Lower lobe of right lung (tissue), 2 donors: Measurements from ENCODE around the gene SLMAP. TPM values are rescaled to one million over a fixed set of nuclear protein-coding genes. Genes with fewer than 3 reads are reported as not detected.

Source experiments
- ATAC-seq, 2 donors: fragments of 200-7000 bp; cut with Tn5 transposase; one replicate each; pipeline ENCODE4 v1.9.1; 2020 to 2022; ENCODE audit warnings: mild to moderate bottlenecking in 2 of 2, moderate library complexity in 2 of 2
- DNase-seq: peaks from one replicate; pipeline ENCODE4 v3.0.0-alpha.2; 2020
- H3K27ac ChIP-seq: fragments of 200-600 bp; one replicate; pipeline ENCODE4 v1.8.0; 2022
- H3K27me3 ChIP-seq: fragments of 200-600 bp; one replicate; pipeline ENCODE4 v1.8.0; 2022; ENCODE audit warnings: low read depth
- H3K36me3 ChIP-seq: fragments of 200-600 bp; one replicate; pipeline ENCODE4 v1.8.0; 2022; ENCODE audit warnings: mild to moderate bottlenecking
- H3K4me1 ChIP-seq: fragments of 200-600 bp; one replicate; pipeline ENCODE4 v1.8.0; 2022
- H3K4me3 ChIP-seq: fragments of 200-600 bp; one replicate; pipeline ENCODE4 v1.8.0; 2022; ENCODE audit warnings: mild to moderate bottlenecking
- H3K9me3 ChIP-seq: fragments of 200-600 bp; one replicate; pipeline ENCODE4 v1.8.0; 2022
- intact Hi-C: fragments of 100-400 bp; cut with DNase I; formaldehyde crosslinking; loops from one replicate; pipeline ENCODE4 v1.11.0; 2022
- total RNA-seq: library from RNA; stranded (reverse); fragmentation: NEBNext Ultra II Directional; extraction: Animal tissue kit (Norgen Biotek cat#: 25700); gene quantifications from one replicate; pipeline ENCODE4 v1.2.1, GENCODE V29; 2021
- TF ChIP-seq, protein P1 (sequence below): fragments of 200-600 bp; IDR thresholded peaks from one replicate; pipeline ENCODE4 v1.8.0; 2022; ENCODE audit warnings: antibody characterized with exemption, mild to moderate bottlenecking
- donor health status: DM: no; HTN: yes; CAD: no; lungs with severe emphysema.

SLMAP gene
- total RNA-seq, 1 donor from 2014 or later = 66.3 TPM

DNA sequence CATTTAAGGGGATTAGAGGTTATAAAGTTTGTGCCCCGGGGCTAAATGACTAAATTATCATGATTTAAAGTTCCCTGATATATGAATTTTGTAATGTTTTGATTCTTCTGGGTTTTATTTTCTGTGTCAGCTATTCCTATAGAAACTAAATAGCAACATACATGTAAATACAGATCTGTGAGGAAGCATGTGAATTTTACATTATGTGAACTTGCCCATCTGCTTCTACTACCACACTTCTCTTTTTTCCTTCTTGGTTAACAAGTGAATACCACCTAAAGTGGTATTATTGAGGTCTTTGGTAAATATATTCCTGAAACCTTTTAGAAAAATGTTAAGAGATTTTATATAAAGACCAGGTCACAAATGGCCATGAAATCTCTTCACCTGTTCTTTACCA, 29.3 kb downstream of the SLMAP start:
- TF ChIP-seq, protein P1, sequence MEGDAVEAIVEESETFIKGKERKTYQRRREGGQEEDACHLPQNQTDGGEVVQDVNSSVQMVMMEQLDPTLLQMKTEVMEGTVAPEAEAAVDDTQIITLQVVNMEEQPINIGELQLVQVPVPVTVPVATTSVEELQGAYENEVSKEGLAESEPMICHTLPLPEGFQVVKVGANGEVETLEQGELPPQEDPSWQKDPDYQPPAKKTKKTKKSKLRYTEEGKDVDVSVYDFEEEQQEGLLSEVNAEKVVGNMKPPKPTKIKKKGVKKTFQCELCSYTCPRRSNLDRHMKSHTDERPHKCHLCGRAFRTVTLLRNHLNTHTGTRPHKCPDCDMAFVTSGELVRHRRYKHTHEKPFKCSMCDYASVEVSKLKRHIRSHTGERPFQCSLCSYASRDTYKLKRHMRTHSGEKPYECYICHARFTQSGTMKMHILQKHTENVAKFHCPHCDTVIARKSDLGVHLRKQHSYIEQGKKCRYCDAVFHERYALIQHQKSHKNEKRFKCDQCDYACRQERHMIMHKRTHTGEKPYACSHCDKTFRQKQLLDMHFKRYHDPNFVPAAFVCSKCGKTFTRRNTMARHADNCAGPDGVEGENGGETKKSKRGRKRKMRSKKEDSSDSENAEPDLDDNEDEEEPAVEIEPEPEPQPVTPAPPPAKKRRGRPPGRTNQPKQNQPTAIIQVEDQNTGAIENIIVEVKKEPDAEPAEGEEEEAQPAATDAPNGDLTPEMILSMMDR = no peak
- intact Hi-C loops = no loop called here
- Histone ChIP-seq H3K27ac (no peak overlapping the region), H3K4me3 (no peak overlapping the region), H3K27me3 (no peaks in the 10 kb centered on the region), H3K9me3 (no peaks in the 10 kb centered on the region), H3K36me3 (no peaks in the 10 kb centered on the region), H3K4me1 (peaks cover 27% of the 10 kb centered on the region)
- ATAC-seq = no peak
- DNase-seq = no peak

DNA sequence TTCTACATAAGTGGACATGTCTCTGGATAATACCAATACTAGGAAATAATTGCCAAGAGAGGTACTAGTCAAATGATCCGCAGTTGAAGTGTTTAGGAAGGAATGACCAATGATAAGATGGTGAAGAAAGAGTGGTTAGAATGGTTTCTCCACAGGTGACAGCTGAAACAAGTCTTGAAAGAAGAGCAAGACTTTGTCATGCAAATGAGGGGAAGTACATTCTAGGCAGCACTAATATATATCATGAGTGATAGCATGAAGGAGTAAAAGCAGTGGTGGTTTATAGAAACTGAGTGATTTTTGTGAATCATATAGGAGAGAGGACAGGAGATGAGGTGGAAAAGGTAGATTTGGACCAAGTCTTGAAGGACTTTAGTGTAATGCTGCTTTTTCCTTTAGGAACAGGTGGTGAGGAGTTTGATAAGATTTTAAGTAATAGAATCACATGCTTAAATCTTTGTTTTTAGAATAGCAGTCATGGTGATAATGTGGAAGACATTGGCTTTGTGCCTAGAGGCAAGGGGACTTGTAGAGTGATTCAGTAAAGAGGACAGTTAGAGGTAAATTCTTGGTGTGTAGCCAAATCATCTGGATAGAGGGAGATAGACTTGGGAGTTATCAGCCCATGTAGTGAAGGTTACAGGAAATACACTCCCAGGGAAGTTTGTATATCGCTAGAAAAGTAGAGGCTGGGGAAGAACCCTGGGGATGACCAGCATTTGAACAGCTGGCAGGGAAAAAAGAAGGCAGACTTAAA, 31.9 kb downstream of the SLMAP start:
- ATAC-seq (no peak), DNase-seq (no peak)
- intact Hi-C loops = no loop called here
- TF ChIP-seq, protein P1 = no peak
- H3K9me3 ChIP-seq = no peaks in the 10 kb centered on the region
- H3K4me3 ChIP-seq = no peak overlapping the region
- peaks cover 22% of the 10 kb centered on the region for H3K4me1 ChIP-seq
- H3K27me3 ChIP-seq = no peaks in the 10 kb centered on the region
- no peak overlapping the region for H3K27ac ChIP-seq
- no peaks in the 10 kb centered on the region for H3K36me3 ChIP-seq

DNA sequence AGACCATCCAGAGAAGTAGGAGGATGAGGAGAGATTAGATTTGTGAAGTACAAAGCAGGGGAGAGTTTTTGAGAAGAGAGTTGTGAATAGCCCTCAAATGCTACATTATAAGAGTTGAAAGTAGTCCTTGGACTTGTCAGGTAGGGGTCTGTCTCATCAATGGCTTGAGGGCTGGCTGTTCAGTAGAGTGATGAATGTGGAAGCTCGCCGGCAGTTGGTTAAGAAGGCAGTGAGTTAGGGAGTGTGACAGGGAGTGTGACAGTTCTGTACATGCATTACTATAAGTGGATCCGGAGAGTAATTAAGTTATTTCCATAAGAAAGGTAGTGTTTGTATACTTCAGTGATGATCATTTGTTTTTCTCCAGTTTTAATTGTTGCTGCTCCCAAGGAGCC, 32.5 kb downstream of the SLMAP start:
- Histone ChIP-seq H3K27me3 (no peaks in the 10 kb centered on the region), H3K4me3 (no peak overlapping the region), H3K27ac (no peak overlapping the region), H3K36me3 (no peaks in the 10 kb centered on the region), H3K4me1 (peaks cover 16% of the 10 kb centered on the region), H3K9me3 (no peaks in the 10 kb centered on the region)
- no peak for ATAC-seq
- intact Hi-C loops = no loop called here
- TF ChIP-seq, protein P1 = no peak
- DNase-seq = no peak

DNA sequence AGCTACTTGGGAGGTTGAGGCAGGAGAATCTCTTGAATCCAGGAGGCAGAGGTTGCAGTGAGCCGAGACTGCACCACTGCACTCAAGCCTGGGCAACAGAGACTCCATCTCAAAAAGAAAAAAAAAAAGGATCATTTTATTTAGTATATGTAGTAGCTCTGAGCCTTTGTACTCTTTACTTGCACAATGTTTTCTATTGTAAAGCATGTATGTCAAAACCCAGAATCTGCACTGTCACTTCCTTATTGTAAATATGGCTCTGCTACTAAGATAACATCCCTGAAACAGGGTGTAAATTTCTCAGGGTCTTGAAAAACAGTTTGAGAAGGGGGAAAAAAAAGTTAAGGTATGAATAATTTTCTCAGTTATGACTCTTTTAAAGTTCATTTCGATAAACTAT, 35.1 kb downstream of the SLMAP start:
- no peak for ATAC-seq
- no peak overlapping the region for H3K4me3 ChIP-seq
- no peak for DNase-seq
- no peaks in the 10 kb centered on the region for H3K9me3 ChIP-seq
- intact Hi-C loops = no loop called here
- no peaks in the 10 kb centered on the region for H3K36me3 ChIP-seq
- peaks cover 10% of the 10 kb centered on the region for H3K4me1 ChIP-seq
- H3K27ac ChIP-seq = no peak overlapping the region
- H3K27me3 ChIP-seq = no peaks in the 10 kb centered on the region
- TF ChIP-seq, protein P1 = no peak

DNA sequence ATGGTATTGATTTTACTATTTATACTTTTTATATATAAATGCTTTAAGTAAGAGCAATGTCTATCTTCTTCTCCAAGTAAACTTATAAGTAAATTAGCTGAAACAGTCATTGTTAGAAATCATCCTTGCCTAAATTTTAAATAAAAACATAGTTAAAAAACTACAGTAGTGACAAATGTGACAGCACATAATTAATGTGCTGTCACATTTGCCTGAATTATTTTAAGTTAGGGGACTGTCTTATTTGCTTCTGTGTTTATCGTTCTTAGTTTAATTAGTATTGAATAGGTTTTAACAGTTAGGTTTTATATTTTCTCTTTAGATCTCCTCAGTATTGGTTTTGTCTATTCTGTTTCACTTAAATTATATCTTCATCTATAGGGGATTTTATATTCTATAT, 36.1 kb downstream of the SLMAP start:
- H3K36me3 ChIP-seq = no peaks in the 10 kb centered on the region
- H3K9me3 ChIP-seq = no peaks in the 10 kb centered on the region
- ATAC-seq (no peak), DNase-seq (no peak)
- no peak overlapping the region for H3K27ac ChIP-seq
- TF ChIP-seq, protein P1 = no peak
- intact Hi-C loops = no loop called here
- no peaks in the 10 kb centered on the region for H3K27me3 ChIP-seq
- H3K4me1 ChIP-seq = peaks cover 10% of the 10 kb centered on the region
- no peak overlapping the region for H3K4me3 ChIP-seq
